ENCODE measurements around the gene IKZF2.

The IKZF2 gene

GRCh38 chr2:213152888-213153287, 1.5 kb upstream of the IKZF2 start:
- DNase-seq (ENCODE audit: low spot score): no peak

DNA sequence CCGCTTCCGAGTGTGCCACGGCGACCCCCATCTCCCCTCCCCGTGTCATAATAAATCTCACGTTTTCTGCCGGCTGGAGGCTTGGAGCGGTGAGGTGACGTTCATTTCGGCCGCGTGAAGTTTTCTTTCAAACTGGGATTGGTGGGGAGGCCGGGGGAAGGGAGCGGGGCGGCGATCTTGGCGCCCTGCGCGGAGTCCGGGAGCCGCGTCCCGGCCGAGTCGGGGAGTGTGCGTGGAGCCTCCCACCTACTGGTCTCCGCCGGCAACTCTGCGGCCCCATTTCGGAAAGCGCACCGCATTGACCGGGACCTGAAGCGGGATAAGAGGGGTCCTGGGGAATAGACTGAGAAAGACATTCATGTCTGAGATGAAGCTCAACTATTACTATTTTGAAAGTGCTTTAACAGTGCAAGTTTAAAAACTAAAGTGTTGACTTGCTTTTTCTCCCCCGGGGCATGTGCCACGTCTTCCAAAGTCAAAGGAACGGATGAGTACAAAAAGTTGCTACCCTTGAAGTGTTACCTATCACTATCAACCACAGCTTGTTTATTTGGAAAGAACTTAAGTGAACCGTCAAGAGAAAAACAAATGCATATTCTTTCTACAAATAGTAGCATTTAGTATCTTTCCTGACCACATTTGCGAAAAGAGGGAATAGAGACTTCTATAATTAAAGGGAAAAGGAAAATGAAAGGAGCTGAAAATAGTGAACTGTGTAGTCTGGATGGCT, 818 bp upstream of the IKZF2 start:
- DNase-seq (ENCODE audit: low spot score): peak; percentile 37

- peak; percentile 28 for DNase-seq (ENCODE audit: low spot score)
Measured at GRCh38 chr2:213150315-213151097, 906 bp downstream of the IKZF2 start.

- DNase-seq (ENCODE audit: low spot score): no peak
Measured at GRCh38 chr2:213149949-213150314, 1.5 kb downstream of the IKZF2 start.

DNA sequence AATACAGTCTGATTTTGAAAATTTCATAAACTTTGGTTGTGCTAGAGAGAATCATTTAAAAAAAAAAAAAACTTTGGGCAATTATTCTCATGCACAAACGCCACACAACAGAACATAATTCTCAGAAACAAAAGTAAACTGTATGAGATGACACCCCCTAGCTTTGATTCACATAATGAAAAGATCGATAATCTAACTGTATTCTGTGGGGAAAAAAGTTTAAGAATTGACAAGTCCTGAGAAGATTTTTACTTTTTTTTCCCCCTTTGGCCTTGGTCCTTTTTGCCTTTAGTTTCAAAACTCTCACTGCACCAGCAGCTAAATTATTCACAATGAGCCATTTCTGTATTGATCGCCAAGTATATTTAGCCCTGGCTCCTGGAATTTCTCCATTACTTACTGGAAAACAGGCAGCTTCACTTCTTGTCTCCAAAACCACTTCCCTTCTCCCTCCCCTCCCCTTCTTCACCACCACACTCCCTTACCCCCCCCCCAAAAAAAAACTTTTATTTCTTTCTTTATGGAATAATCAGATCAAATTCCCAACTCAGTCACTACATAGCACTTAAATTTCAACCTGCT, 2.0 kb downstream of the IKZF2 start:
- no peak for DNase-seq (ENCODE audit: low spot score)

GRCh38 chr2:213148572-213149261, 2.7 kb downstream of the IKZF2 start:
- DNase-seq (ENCODE audit: low spot score): peak; percentile 1

- DNase-seq (ENCODE audit: low spot score): no peak
Measured at GRCh38 chr2:213147538-213147937, 3.9 kb downstream of the IKZF2 start.

DNA sequence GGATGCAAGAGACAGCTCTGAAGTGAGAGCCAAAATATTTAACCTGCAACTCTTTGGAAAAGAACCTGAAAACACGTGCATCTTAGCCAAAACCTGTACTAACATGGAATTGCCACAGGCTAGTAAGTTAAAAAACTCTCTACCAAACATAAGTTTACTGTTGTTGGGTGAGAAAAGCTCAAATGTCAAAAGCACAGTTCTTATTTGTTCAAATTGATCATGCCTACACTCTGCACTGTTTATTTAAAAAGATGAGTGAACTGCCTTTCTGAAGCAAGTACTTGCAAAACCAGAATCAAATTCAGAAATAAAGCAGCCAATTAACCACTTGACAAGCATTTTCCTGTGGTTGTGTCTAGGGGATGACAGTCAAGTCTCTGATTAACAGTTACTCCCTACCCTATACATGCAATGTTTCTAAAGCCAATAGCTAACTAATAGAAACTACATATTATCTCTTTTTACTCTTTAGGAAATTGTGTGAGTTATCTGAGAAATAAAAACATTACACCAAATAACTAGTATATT, 5.6 kb downstream of the IKZF2 start:
- DNase-seq (ENCODE audit: low spot score): no peak

- DNase-seq (ENCODE audit: low spot score): no peak
Measured at GRCh38 chr2:213137064-213137463, 14.3 kb downstream of the IKZF2 start.

DNA sequence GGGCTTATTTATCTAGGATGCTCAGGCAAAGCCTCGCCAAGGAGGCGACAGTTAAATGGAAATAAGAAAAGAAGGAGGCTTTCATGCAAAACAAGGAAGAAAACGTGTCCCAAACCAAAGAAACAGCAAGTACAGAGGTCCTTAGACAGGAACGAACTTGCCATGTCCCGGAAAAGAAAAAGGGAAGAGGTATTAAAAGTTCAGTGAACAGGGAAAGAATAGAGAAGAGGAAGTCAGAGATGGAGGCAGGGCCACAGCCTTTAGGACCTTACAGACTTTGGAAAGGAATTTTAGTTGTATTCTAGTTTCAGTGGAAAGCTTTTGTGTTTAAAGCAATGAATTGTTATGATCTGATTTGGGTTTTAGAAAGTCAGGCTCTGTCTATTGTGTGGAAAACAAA, 22.1 kb downstream of the IKZF2 start:
- no peak for DNase-seq (ENCODE audit: low spot score)

- no peak for DNase-seq (ENCODE audit: low spot score)
Measured at GRCh38 chr2:213125646-213126347, 25.6 kb downstream of the IKZF2 start.

- no peak for DNase-seq (ENCODE audit: low spot score)
Measured at GRCh38 chr2:213122725-213123124, 28.7 kb downstream of the IKZF2 start.

DNA sequence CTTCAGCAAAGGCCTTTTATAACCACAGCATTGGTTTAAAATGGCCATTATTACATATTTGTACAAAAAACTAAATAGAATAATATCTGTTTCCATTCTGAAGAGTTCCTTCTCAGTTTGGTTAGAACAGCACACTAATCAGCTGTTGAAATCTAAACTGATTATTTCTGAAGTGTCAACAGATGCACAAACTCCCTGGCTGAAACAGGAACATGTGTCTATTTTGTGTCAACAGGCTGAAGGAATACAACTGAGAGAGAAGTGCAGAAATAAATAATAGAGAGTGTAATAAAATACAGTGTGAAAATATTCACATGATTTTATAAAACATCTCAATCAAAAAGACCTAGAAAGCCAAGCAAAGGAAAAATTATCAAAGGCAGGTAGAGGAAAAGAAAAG, 29.7 kb downstream of the IKZF2 start:
- no peak for DNase-seq (ENCODE audit: low spot score)

DNA sequence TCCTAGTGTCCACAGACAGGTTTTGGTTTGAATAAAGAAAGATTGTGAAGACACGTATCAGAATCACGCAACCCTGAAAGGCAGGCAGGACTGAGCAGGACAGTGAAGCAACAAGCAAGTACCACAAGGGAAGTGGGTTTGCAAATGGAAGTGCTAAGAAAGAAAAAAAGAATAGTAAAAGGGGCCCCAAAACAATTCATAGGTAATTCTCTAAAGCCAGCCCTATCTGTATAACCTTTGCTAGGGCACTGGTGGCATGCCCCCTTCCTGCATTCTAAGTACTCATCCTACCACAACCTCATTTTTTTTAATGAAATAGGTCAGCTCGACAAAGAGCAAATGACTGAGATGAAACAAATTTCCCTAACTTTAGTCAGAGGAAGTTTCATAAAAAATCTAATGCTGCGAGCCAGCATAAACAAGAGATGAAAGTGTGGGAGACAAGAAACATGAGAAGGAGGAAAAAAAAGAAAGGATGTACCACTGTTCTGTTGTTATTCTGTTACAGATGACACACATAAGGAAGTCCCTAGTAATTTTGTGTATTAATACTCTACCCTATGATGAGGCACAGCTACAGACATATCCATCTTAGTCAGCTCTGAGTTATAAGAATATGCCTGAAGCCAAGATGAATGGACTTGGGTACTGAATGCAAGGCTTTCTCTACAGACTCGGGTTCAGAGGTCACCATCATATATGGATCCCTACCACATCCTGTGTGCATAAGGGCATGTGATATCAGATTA, 32.2 kb downstream of the IKZF2 start:
- DNase-seq (ENCODE audit: low spot score): no peak

DNA sequence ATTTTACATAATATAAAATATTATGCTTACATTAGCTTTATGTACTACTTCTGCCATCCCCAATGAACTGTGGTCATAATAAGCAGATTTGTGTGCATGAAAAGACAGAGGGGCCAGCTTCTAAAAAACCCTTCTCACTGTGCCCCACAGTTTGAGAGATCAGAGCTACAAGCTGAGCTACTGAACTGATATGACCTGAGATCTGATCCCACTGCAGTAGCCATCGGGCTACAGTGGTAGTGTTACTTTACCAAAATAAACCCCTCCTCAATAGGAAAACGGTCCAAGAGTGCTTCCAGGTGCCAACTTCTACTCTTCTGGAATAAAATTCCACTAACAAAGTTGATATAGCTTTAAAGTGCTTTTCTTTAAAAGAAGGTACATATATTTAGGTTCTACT, 43.1 kb downstream of the IKZF2 start:
- DNase-seq (ENCODE audit: low spot score): no peak

- no peak for DNase-seq (ENCODE audit: low spot score)
Measured at GRCh38 chr2:213107728-213108127, 43.7 kb downstream of the IKZF2 start.

DNA sequence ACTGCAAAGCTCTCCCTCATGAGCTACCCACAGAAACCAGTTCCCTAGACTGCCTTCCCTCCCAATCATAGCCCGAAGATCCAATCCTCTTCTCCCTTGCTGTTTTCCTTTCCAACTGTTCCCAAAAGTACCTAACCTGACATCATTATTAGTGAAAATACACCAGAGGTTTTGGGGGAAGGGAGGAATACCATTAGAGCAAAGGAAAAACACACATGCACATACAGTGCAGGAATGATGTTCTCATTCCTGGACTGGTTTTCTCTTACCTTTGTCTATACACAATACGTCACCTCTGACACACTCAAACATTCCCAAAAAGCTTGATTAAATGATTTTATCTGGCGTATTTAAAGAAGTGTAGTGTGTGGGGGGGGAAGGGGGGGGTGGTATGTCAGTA, 46.2 kb downstream of the IKZF2 start:
- DNase-seq (ENCODE audit: low spot score): no peak

DNA sequence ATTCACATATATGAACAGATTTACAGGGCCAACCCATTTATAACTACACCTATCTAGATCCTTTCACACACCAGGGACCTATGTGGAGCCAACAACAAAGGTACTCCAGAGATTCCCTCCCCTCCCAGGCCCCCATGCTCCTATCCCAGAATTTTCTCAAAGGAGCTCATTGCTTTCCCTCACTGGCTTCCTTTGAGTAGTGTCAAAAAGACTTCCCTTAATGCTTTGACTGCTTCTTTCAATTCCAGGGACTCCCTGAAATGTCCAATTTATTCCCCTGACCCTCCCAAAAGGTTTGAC, 46.6 kb downstream of the IKZF2 start:
- DNase-seq (ENCODE audit: low spot score): no peak

DNA sequence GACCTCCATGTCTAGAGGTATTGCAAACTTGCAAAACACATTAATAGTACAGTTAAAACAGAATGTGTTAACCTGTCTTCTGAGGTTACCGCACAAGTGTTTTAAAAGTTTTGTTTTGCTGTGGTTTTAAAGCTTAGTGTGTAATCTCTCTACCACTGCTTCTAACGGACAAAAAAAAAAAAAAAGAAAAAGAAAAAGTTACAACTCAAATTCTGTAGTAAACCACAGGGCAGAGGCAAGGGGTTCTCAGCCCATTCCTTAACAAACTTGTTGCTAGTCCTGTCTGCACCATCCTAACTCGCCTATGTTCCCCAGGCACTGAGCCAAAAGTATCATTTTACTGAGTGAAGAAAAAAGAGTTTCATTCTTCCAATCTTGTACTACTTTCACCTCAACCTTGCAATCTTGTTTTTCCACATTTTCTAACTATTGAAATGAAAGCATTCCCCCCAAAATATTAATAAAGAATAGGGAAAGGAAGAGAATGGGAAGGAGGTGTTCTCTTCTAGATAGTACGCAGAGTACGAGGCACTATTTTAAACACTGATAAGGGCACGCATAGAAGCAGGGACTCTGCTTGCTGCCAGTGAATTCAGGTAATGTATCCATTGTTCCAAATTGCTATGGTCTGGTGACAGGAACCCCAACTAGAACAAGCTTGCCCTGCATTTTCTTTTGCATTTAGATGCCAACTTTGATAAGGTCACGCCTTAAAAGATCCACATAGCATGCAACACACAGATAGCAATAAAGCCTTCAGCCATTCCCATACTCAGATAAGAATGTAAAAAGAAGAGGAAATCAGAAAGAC, 47.1 kb downstream of the IKZF2 start:
- no peak for DNase-seq (ENCODE audit: low spot score)

- DNase-seq (ENCODE audit: low spot score): no peak
Measured at GRCh38 chr2:213101692-213102460, 49.5 kb downstream of the IKZF2 start.

Data from cerebellar cortex (tissue), 1 donor.